ENCODE data around the gene CPD.
A peak's percentile ranks its signal among the peaks of the same experiment; 100 is the strongest.
"Not testable (repeated sequence)": the region's sequence is repeated elsewhere in the genome, so short reads cannot be mapped to it uniquely, and the experiment has no call there.

CPD gene

DNA sequence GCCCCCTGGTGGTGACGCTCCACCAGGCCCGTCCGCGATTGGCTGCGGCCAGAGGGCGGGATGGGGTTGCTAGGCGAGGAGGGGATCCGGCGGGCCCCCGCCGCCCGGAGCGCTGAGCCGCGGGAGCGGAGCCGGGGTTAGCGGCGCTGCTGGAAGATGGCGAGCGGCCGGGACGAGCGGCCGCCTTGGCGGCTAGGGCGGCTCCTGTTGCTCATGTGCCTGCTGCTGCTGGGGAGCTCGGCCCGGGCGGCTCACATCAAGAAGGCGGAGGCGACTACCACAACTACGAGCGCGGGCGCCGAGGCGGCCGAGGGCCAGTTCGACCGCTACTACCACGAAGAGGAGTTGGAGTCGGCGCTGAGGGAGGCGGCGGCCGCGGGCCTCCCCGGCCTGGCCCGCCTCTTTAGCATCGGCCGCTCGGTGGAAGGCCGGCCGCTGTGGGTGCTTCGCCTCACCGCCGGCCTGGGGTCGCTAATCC lies at the start of gene CPD:
Gene CPD, plus strand, starts transcription at position 103 of the 478 bp plus-strand sequence. Its CDS starts 54 bp downstream, at position 157.
- DNase-seq: peak; percentile 98

DNA sequence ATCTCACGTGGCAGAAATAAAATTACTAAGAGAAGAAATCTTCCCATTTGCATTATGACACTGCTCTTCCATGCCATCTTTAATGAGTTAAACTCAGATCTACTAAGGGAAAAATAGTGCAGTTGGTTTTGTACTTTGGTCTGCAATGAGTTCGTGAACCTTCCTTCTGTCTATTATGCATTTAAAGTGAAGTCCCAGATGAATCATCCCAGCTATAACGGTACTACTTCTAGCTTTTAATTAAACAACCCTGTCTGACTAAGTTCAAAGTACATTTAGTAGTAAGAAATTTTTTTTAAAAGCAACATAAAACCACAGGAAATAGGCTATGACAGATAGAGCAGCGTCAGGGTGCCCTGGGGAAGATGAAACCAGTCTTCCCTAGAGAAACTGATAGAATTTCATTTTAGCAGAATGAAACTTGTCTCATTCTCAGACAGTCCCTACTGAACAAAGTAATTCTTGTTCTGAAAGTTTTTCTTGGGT lies 46.6 kb upstream of the CPD start:
- peak; percentile 89 for DNase-seq

DNA sequence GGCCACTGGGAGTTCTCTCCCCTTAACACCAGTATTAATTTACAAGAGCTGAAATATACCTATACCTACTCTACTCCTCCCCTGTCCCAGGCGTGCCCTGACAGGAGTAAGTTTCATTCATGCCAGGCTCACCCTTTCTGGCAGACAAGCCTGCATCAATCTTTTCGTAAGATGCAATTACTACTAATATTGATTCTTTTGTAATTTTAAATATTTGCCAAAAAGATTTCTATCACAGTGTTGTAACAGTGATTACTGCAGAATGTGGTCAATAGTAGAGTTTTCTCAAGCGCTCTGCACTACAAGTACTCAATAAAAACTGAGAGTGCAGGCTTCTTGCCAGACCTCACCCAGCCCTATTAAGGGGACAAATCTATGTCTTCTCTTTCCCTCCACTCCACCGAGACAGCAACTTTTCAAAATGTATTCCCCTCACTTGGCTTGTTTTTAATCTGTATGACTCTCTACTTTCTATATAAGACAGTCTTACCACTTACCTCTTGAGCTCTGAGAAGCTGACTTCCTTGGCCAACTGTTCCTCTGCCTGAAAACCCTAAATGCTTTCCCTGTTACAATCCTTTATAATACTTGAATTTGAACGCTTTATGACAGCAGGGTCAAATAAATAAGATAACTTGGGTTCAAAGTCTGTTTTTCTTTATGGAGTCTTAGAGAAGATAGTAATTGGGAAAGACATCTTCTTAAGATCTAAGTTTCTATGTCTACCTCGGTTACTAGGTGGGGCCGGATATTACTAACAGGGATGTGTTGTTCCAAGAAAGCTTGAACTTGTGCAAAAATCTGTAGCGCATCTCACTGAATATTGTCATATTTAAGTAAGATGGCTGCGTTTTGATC lies 45.0 kb upstream of the CPD start, which contains the start of gene TMIGD1:
Gene TMIGD1, minus strand, starts transcription at position 555 of the 858 bp plus-strand sequence. CDS start 1,924 bp downstream, outside the sequence.
- no peak for DNase-seq

- DNase-seq: no peak
Observed at GRCh38 chr17:30334421-30334820, 44.3 kb upstream of the CPD start.

GRCh38 chr17:30336369-30337171 lies 42.2 kb upstream of the CPD start:
- DNase-seq: peak; percentile 75

DNA sequence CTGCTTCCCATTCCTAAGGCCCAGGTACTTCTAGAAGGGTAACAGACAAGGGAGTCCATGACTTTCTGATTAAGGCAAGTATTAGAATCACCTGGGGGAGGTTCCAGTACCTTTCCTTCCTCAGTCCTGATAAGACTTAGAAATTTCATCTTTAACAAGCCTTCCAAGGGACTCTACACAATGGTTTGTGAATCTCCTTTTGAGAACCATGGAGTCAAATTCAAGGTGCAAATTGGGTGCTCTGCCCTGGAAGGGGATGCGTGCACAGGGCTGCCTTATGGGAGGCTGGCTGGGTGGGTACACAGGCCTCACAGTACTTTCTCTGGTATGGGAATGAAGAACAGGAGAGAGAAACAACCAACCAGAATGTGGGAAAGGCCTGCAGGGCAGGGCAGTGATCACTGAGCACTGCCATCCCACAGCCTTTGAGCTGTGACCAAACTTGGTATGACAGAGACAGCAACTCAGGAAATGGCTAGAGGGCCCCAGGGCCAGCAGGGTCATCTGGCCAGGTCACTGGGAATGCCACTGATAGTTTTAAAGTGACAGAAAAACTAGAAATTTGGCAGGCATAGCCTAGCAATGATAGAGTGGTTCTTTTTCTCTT lies 41.2 kb upstream of the CPD start:
- no peak for DNase-seq

DNA sequence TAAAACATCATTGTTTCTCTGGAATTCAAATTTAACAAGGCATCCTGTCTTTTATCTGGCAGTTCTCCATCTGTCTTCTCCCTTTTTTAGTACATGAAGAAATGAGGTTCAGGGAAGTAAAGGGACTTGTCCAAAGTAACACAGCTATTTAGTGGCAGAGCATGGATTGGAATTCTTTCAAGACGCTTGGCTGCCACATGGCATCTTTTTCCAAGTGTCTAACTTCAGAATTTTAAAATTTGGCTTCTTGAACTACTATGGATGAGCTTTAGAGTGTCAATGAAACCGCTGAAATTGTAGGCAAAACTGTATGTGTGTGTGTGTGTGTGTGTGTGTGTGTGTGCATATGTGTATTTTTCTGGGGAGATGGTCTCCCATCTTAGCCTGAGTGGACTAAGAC lies 39.6 kb upstream of the CPD start:
- no peak for DNase-seq

- no peak for DNase-seq
Observed at GRCh38 chr17:30340801-30341356, 37.8 kb upstream of the CPD start.

DNA sequence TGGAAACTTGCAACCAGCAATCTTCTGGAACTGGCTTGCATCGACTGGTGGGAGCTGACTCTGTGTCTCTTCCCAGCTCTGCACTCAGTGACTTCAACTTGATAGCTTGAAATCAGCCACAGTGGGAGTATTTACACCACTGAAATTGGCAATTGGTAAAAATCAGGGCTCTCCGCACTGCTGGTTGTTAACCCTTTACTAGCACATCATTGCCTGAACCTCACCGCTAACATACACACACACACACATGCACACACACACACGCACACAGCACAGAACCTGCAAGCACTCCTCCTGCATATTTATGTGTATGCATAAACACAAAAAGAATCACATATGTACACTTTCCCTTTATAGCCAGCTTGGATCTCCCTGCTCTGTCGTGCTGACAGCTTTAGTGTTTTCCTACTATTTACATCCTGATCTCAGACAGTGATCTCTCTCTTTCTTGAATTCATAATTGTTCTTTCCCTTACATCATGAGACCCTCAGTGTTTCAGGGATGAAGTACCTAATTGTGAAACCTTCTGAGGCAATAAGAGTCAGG lies 37.0 kb upstream of the CPD start:
- DNase-seq: no peak

GRCh38 chr17:30343244-30343643 lies 35.5 kb upstream of the CPD start:
- DNase-seq: not testable (repeated sequence)

DNA sequence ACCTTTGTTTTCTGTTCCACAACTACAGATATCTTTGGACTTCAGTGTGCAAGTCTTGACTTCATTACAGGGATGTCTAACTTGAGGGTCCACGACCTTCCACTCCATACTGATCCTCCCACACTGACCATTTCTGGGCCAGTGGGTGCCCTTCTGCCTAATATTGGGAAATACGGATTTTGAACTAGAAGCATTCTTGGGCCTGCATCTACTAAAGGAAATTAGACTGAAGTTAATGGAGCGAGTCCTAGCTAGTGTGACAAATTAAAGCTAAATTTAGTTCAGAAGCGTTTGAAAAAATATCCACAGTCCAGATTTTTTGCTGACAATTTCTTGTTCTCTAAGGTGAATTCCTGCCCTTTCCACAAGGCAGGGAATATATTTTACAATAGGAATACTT lies 34.9 kb upstream of the CPD start:
- DNase-seq: no peak

DNA sequence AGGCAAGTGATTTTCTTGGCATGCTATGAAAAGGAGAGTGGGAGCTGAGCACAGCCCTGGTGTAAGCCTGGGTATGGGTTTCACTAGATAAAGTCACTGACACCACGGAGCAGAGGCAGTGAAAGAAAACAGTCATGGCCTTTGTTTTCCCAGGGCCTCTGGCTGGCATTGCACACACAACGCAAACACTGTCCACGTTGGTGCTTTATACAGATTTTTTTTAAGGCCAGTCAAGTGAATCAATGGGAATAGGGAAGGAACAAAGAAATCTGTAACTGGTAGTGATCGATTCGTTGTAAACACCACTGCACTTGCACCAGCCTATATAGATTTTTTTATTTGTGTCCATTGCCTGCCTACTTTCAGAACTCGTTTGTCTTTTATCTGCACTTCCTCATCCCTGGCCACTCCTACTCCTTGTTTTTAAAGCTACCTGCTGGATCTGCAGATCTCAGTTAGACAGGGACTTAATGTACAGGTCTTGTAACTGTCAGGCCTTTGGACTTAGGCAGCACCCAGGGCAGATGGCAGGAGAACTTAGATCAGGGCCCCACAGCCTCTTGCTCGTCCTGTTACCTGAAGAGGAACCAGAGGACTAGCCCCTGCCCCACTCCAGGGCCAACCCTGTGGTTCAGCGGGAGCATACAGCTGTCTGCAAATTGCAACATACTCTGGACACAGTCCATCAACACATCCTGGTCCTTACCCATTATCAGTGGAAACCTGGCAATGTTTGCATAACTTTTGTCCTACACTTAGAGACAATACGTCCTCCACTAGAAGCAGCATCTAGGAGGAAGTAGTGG lies 34.2 kb upstream of the CPD start:
- DNase-seq: no peak

DNA sequence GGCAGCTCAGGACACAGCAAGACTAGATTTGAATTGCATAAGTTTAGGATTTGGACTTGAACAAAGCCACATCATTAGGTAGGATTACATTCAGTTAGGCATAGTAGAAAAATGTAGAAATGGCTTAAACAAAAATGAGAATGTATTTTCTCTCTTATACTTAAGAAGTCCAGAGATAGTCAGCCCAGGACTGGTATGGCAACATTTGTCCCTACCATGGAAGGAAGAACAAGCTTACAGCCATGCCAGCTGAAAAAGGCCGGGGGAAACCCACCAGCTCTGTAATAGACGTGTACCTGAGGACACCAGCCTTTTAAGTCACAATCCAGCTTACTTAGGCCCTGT lies 33.7 kb upstream of the CPD start:
- no peak for DNase-seq

GRCh38 chr17:30345527-30346075 lies 33.1 kb upstream of the CPD start:
- DNase-seq: peak; percentile 65

- no peak for DNase-seq
Observed at GRCh38 chr17:30346221-30346795, 32.4 kb upstream of the CPD start.

DNA sequence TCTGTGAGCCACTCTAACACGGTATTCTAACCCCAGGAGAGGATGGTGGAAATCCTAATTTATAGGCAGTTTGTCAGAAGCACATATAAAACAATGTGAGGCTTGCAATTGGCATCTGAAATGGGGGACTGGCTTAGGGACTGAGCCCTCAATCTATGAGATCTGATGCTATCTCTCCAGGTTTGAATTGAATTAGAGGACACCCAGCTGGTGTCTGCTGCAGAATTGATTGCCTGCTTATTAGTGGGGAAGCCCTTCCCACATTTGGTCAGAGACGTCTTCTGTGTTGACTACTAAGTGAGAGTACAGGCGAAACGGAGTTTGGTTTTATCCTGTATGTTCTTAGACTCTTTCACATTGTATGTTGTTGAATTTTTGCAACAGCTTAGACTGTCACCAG lies 31.2 kb upstream of the CPD start:
- DNase-seq: no peak

DNA sequence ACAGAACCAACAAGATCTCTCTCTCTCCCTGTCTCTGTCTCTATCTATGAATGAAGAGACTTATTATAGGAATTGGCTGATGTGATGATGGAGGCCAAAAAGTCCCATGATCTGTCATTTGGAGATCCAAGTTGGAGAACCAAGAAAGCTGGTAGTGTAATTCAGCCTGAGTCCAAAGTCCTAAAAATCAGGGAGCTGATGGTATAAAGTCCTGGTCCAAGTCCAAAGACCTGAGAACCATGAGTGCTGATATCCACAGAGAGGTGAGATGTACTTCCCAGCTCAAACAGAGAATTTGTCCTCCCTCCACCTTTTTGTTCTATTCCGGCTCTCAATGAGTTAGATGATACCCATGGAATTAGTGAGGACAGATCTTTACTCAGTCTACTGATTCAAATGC lies 29.5 kb upstream of the CPD start:
- DNase-seq: no peak

DNA sequence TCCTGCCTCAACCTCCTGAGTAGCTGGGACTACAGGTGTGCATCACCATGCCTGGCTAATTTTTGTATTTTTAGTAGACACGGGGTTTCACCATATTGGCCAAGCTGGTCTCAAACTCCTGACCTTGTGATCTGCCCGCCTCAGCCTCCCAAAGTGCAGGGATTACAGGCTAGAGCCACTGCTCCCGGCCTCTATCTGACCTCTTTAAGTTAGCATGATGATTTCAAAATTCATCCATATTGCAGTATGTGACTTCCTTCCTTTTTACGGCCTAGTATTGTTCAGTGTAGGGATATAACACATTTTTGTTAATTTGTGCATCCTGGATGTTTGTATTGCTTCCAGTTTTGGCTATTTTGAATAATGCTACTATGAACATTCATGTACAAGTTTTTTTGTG lies 27.5 kb upstream of the CPD start:
- DNase-seq: not testable (repeated sequence)

- no peak for DNase-seq
Observed at GRCh38 chr17:30351735-30352134, 27.0 kb upstream of the CPD start.

- DNase-seq: no peak
Observed at GRCh38 chr17:30352240-30352814, 26.4 kb upstream of the CPD start.

DNA sequence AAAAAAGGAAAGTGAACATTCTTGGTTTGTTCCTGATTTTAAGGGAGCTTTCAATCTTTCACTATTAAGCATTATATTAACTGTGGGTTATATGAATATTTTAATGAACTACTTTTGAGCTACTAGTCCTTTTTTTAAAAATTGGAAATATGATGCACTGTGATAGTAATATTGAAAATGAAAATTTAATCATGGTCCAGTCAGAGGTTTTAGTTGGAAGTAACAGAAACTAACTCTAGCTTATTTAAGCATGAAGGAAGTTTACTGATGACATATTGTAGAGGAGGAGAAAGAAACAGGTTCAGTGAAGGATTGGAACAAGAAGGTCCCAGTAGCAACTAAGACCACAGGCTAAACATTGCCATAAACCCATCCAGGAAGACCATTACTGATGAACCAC lies 24.0 kb upstream of the CPD start:
- DNase-seq: no peak
